ENCODE measurements around the gene OR52E1.

DNA sequence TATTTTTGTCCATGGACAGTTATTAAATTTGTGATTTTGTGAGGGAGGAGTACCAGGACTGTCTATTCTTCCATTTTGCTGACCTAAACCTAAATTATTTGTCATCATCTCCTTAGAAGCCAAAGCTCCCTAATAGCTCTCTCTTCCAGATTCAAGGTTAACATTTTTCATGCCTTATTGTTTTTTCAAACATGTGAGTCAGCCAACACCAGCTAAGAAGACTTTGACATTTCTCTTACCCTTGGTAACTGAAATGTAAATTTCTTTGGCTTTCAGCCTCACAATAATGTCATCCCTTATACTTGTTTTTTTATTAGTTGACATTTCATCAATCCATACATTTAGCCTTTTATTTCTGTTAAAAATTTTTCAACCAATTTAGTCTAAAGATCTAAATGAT, 19.2 kb downstream of the OR52E1 start:
- no peak for TF ChIP-seq EZH2 (IDR thresholded peaks at IDR 0.05; ENCODE audit: low read length, missing control alignments)
- TF ChIP-seq, protein P1, sequence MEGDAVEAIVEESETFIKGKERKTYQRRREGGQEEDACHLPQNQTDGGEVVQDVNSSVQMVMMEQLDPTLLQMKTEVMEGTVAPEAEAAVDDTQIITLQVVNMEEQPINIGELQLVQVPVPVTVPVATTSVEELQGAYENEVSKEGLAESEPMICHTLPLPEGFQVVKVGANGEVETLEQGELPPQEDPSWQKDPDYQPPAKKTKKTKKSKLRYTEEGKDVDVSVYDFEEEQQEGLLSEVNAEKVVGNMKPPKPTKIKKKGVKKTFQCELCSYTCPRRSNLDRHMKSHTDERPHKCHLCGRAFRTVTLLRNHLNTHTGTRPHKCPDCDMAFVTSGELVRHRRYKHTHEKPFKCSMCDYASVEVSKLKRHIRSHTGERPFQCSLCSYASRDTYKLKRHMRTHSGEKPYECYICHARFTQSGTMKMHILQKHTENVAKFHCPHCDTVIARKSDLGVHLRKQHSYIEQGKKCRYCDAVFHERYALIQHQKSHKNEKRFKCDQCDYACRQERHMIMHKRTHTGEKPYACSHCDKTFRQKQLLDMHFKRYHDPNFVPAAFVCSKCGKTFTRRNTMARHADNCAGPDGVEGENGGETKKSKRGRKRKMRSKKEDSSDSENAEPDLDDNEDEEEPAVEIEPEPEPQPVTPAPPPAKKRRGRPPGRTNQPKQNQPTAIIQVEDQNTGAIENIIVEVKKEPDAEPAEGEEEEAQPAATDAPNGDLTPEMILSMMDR (conservative IDR thresholded peaks at IDR 0.05 in 1 of 2, IDR thresholded peaks at IDR 0.05 in 1 of 2; ENCODE audit: low read depth in 1 of 2, low read length in 2 of 2), result no peak
